ENCODE results near the gene ACAN. TPM values are rescaled to one million over a fixed set of nuclear protein-coding genes. Genes with fewer than 3 reads are reported as not detected.

ACAN gene
- total and polyA plus RNA-seq, 8 donors: 0.04 to 5.7 (median 0.22) TPM; not detected in 1

- Histone ChIP-seq H3K4me1 (no peaks in the 10 kb centered on the region), H3K9me3 (no peaks in the 10 kb centered on the region), H3K4me3 (no peak overlapping the region), H3K27ac (no peak overlapping the region), H3K36me3 (no peaks in the 10 kb centered on the region), H3K27me3 (no peaks in the 10 kb centered on the region)
- WGBS, 2 donors: 73 to 86% methylated on average over 15 of the region's 15 CpGs
- intact Hi-C loops (cut with DNase I): loop anchor here in 2 of 3 donors (5.0 to 10.0 kb wide), 3 partner anchors 113 to 273 kb away; no protein-coding TSS in a partner anchor
- FAIRE-seq (no peak), DNase-seq (no peak), ATAC-seq (no peak)
- TF ChIP-seq CTCF (IDR thresholded peaks at IDR 0.05): no peak
These were observed 98.4 kb downstream of the ACAN start for GRCh38 chr15:88901508-88902220.

DNA sequence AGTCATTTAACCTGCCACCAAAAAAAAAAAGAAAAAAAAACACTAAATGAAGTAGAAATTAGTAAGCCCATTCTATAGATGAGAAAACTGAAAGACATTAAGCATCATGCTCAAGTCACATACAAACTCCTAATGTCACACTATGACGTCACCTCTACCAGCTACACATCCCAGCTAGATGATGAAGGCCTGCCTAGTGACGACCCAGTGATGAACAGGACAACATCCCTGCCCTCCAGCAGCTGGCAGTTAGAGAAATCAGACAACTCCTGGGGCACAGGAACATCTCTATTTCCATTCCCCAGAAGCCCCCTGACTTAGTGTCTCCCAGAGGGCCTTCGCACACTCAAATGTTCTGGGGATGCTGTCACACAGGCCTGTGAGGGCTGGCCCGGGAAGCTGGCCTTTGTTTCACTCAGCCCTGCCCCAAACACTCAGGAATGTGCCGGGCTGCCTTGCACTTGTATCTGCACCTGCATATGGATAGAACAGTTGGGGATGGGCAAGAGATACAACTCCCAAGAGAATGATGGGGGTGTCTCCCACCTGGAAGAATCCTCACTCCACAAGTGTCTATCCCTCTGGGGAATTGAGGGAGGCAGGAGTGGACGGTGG, 99.1 kb downstream of the ACAN start:
- no peaks in the 10 kb centered on the region for H3K27me3 ChIP-seq
- ATAC-seq: no peak
- no peak overlapping the region for H3K4me3 ChIP-seq
- TF ChIP-seq CTCF (IDR thresholded peaks at IDR 0.05): no peak
- H3K4me1 ChIP-seq: no peaks in the 10 kb centered on the region
- DNase-seq: no peak
- no peak overlapping the region for H3K27ac ChIP-seq
- intact Hi-C loops (cut with DNase I): loop anchor here in 2 of 3 donors (5.0 to 10.0 kb wide), 3 partner anchors 112 to 272 kb away; no protein-coding TSS in a partner anchor
- no peaks in the 10 kb centered on the region for H3K36me3 ChIP-seq
- WGBS, 2 donors: 69 to 78% methylated on average over 6 of the region's 6 CpGs
- no peak for FAIRE-seq
- no peaks in the 10 kb centered on the region for H3K9me3 ChIP-seq

DNA sequence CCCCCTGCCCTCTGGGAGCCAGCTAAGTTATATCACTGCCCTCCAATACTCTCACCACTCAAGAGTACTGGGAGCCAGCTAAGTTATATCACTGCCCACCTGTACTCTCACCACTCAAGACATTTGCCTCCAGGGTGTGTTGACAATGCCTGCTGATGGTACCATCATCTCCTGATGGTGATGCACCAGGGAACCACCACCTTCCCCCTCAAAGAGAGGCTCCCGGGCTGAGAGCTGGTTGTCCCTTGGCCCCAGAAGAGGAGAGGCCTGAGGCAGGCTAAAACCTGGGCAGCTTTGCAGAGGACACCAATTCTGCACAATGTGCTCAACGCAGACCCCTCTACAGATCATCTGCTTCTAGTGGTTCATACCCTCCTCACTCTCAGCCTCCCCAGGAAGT, 99.6 kb downstream of the ACAN start:
- 56 to 80% methylated on average over 2 of the region's 2 CpGs for WGBS, 2 donors
- DNase-seq: no peak

GRCh38 chr15:88904257-88904623, 101.0 kb downstream of the ACAN start:
- no peaks in the 10 kb centered on the region for H3K27me3 ChIP-seq
- H3K4me3 ChIP-seq: no peak overlapping the region
- H3K4me1 ChIP-seq: no peaks in the 10 kb centered on the region
- DNase-seq (no peak), FAIRE-seq (no peak), ATAC-seq (no peak)
- H3K9me3 ChIP-seq: no peaks in the 10 kb centered on the region
- H3K36me3 ChIP-seq: no peaks in the 10 kb centered on the region
- no peak overlapping the region for H3K27ac ChIP-seq
- intact Hi-C loops (cut with DNase I): loop anchor here in 2 of 3 donors (5.0 to 10.0 kb wide), 3 partner anchors 111 to 271 kb away; no protein-coding TSS in a partner anchor
- TF ChIP-seq CTCF (IDR thresholded peaks at IDR 0.05): no peak
- WGBS, 2 donors: 57 to 63% methylated on average over 2 of the region's 2 CpGs

More for the DNA sequence above, 99.6 kb downstream of the ACAN start:
- FAIRE-seq: no peak
- Histone ChIP-seq H3K27ac (no peak overlapping the region), H3K4me1 (no peaks in the 10 kb centered on the region), H3K9me3 (no peaks in the 10 kb centered on the region), H3K4me3 (no peak overlapping the region), H3K27me3 (no peaks in the 10 kb centered on the region), H3K36me3 (no peaks in the 10 kb centered on the region)
- intact Hi-C loops (cut with DNase I): loop anchor here in 2 of 3 donors (5.0 to 10.0 kb wide), 3 partner anchors 112 to 272 kb away; no protein-coding TSS in a partner anchor
- TF ChIP-seq CTCF (IDR thresholded peaks at IDR 0.05): no peak
- no peak for ATAC-seq
